HG03045 (cell line): ENCODE measurements around the gene CD8B2.
"Not testable (repeated sequence)": the region's sequence is repeated elsewhere in the genome, so short reads cannot be mapped to it uniquely, and the experiment has no call there.

Source experiments
- ATAC-seq: cut with Tn5 transposase; IDR thresholded peaks from one replicate; pipeline ENCODE4 v1.9.1; 2021; ENCODE audit warnings: mild to moderate bottlenecking, moderate library complexity; ENCODE audit not compliant: unreplicated experiment

Gene CD8B2

DNA sequence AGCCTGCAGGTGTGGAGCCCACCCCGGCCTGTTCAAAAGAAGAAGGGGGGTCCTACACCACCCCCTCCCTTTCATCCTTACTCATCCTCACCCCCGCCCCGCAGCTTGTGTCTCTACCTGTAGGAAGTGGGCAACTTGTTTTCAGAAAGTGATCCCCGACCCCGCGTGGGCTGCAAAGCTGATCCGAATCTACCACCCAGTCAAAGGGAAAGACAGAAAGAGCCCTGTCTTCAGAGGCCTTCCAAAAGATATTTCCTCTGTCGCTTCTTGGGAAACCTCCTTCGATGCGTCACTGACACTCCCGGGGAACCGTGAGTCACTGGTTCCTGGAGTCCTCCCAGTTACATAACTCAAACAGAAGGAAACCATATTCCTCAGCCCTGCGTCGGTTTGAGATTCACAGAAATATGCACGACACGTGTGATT, 24.3 kb downstream of the CD8B2 start:
- not testable (repeated sequence) for ATAC-seq

- ATAC-seq = not testable (repeated sequence)
Measured at GRCh38 chr2:106511934-106512333, 24.8 kb downstream of the CD8B2 start.

DNA sequence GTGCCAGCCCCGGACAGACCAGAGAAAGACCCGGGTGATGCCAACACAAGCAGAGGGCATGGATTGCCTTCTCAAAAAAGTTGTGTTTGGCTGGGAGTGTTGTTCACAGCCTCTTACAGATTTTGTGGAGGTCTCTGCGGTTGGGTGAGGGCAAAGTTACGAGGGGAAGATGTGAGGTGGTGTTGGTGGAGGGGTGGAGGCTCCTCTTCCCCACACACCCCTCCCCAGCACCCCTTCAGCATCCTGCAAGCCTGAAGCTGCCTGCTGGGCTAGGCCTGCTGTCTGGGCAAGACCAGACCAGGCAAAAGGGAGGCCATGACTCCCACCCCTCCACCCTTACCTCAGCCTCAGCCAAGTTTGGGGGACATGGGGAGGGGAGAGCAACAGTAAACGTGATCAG, 26.2 kb downstream of the CD8B2 start:
- not testable (repeated sequence) for ATAC-seq

DNA sequence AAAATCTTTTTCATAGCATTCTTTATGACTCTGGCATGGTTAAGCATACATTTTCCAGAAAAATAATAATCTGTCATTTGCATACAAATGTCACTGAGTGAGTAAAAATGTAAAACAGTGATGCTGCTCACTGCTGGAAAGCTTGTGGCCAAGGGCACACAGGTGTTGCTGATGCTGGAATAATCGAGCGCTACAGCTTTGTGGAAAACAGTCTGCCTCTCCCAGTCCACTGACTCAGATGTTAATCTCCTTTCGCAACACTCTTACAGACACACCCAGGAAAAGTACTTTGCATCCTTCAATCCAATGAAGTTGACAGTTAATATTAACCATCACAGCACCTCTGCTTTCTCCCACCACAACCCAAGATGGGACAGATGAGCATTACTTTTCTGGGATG, 27.7 kb downstream of the CD8B2 start:
- not testable (repeated sequence) for ATAC-seq

DNA sequence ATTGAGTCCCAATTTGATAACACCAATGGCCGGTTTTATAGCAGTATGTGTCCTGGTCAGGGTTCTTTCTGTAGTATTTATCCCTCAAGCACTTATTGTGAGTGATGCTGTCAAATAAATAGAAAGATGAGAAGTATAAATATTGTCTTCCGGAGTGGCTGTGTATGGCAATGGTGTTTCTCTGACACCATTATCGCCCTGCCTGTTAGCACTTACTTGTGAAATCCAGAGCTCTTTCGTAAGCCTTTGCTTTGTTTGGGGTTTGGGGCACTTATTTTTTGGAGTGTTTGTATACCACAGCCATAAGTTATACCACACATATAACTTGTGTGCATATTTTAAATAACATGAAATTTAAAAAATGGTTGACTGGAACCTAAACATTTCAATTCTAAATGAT, 29.3 kb downstream of the CD8B2 start:
- ATAC-seq = no peak

- no peak for ATAC-seq
Measured at GRCh38 chr2:106516864-106517263, 29.7 kb downstream of the CD8B2 start.

DNA sequence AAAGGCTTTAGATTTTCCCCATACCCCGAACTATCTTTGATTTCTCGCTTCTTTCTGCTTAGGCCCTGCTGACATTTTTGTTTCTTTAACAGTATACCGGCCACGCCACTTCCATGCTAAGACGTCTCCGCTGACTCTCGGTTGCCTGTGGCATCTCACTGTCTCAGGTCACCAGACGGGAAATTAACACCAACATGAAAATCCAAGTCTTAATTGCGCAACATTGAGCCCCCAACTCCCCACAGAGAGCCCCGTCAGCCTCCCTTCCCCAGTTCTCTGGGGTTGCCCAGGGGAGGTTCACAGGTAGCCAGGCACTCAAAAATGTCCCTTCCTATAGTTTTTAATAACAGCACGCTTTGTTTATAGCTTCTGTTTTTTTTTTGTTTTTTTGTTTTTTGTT, 30.2 kb downstream of the CD8B2 start:
- no peak for ATAC-seq

GRCh38 chr2:106519767-106520166, 32.6 kb downstream of the CD8B2 start:
- no peak for ATAC-seq

DNA sequence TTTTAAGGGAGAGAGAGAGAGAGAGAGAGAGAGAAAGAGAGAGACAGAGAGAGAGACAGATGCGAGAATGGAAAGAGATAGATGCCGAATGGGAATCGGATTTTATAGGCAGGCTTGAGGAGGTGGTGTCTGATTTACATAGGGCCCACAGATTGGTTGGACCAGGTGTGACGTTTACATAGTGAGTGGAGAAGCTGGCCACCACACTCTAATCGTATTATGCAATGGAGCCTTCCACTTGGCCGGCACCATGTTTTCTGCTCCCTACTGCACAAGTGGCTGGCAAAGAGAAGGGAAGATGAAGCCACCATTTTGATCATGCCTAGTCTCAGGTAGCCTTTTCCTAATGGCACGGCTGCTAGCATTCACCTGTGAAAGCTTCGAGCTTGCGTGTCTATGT, 33.9 kb downstream of the CD8B2 start:
- ATAC-seq = no peak

DNA sequence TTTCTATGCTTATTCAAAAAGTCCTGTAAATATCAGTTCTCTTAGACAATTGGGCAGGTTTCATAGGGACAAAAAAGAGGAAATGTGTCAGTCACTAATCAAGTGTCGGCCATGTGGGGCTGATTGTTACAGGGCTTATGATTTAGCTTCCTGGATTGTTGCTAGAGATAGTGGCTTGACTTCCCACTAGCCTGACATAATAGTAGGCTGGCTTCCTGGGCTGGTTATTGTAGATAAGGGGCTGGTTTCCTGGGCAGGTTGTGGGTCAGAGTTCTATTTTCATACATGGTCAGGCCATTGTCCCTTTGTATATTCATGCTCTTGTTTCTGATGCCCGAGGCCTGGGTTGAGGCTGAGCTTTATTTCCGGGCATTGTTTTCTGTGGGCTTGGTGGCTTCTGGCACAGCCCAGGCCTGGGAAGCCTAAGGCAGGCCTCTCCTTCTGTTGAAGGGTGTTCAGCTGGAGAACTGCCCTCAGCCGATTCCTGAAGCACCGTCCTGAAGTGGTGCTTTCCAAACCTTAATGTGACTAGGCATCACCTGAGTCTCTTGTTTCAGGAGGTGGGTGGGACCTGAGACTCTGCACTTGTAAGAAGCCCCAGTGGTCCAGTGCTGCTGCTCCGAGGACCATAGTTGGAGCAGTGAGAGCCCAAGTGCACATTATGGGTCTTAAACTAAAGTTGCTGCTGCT, 37.0 kb downstream of the CD8B2 start:
- ATAC-seq = no peak

GRCh38 chr2:106530866-106531265, 43.7 kb downstream of the CD8B2 start:
- no peak for ATAC-seq

- ATAC-seq = no peak
Measured at GRCh38 chr2:106531676-106532214, 44.6 kb downstream of the CD8B2 start.

DNA sequence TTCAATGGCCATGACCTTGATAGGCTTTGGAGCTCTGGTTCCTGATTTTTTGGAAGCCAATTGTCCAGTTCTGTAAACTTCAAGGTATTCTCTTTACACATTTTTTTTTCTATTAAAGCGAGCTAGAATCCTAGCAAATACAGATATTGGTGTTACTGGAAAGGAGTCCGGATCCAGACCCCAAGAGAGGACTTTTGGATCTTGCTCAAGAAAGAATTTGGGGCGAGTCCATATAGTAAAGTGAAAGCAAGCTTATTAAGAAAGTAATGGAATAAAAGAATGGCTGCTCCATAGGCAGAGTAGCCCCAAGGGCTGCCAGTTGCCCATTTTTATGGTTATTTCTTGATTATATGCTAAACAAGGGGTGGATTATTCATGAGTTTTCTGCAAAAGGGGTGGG, 45.1 kb downstream of the CD8B2 start:
- ATAC-seq = no peak

DNA sequence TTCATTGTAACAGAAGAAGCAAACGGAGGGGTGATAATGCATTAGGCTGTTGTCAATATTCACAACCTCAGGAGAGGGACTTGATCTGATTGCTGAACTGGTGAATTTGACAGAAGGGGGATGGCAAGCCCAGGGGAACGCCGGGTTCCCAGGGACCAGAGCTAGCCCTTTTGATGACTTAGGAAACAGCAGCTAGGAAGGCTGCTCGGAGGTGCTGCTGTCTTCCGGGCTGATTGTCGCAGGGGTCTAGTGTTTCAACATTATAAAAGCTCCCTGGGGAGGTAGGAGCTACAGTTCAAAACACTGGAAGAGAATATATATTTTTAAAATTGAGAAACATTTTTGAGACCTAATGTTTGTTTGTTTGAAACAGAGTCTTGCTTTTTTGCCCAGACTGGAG, 47.3 kb downstream of the CD8B2 start:
- ATAC-seq = no peak

DNA sequence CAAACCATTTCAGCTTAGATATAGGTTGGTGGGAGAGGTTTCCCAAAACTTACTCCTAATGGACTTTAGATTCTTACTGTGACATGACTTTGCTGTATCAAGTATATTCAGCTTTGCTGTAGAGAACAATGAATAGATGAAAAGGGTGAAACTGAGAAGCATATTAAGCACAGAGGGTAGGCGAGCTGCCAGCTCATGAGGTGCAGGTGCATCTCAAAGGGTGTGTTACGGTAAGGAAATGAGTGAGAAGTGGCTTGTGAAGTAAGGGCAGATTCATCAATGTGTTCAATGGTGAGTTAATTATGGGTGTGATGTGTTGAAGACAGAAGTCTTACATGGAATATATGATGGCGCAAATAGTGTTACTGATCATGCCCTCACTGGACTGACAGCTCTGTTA, 49.3 kb downstream of the CD8B2 start:
- no peak for ATAC-seq

- ATAC-seq = no peak
Measured at GRCh38 chr2:106537047-106537446, 49.9 kb downstream of the CD8B2 start.

DNA sequence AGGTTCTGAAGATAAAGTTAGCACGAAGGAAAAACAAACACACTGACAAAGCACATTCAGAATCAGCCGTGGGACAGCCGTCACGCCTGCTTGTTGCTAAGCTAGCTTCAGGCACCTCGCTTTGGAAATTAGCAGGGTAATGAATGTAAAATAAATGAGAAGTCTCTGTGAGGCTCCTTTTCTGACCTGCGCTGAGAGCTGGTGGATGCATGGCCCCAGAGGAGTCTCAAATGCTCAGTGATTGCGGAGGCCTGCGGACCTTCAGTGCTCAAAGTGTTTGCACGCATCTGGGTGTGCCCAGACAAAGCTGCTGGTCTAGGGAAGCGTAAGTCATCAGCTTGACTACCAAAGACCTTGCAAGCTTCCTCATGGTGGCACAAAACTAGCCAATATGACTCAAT, 50.6 kb downstream of the CD8B2 start:
- ATAC-seq = no peak

DNA sequence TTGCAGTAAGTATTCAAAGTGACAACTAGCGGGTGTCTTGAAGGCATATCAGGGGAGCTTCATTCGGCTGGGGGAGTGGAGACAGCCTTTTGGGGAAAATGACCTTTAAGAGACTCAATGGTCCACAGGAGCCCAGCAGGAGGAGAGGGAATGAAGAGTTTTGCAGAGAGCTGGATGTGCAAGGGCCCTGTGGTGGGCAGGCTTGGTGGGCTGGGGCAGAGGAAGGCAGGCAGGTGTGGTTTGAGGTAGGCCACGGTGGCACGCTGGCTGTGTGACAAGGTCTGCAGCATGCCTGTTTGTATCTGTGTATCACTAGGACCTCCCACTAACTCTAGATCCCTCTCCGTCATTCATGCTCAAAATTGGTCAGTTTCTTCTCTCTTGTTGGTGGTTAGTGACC, 53.7 kb downstream of the CD8B2 start:
- no peak for ATAC-seq

GRCh38 chr2:106541333-106541732, 54.2 kb downstream of the CD8B2 start:
- no peak for ATAC-seq

- peak; percentile 87 for ATAC-seq
Measured at GRCh38 chr2:106542746-106543359, 55.7 kb downstream of the CD8B2 start.

DNA sequence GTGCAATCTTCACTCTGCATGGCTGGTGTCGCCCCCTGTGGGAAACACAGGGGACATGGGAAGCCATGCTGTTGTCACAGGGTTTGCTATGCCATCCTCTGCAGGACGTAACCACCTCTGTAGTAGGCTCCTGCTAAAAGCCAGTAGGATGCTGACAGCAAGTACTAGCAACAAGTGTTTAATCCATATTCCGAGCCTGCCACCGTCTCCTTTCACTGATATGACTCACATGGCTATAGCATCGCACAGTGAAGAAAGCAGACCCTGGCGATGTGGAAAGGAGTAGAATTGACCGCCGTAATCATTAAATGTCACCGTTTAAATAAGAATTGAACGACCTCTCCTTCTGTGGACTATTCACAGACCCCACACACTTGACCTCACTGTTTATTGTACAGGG, 57.8 kb downstream of the CD8B2 start:
- no peak for ATAC-seq

DNA sequence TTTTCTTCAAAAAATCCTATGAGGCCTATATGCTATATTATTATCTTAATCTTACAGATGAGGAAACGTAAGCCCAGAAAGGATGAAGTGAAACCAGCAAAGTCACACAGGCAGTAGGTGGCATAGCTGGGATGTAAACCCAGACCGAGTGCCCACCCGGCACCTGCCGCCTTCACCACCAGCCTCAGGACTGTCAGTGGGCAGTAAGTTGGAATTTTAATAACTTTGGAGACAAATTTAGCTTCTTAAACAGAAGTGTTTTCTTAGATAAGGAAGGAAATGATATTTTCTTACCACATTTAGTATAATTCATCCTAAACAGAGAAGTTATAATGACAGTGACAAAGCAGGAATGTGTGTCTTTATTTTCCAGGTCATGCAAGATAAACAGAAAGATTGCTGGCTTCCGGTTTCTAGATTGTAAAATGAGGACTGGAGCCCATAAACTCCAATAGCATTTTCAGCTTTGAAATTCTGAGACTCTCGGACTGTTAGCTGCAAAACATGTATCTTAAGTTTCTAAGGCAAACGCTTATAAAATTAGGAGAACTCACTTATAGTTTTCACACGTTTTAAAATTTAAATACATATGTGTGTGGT, 59.3 kb downstream of the CD8B2 start:
- no peak for ATAC-seq
